Measurements from ENCODE around the gene CCNYL1.
A peak's percentile ranks its signal among the peaks of the same experiment; 100 is the strongest.
"Not testable (repeated sequence)": the region's sequence is repeated elsewhere in the genome, so short reads cannot be mapped to it uniquely, and the experiment has no call there.

The CCNYL1 gene

DNA sequence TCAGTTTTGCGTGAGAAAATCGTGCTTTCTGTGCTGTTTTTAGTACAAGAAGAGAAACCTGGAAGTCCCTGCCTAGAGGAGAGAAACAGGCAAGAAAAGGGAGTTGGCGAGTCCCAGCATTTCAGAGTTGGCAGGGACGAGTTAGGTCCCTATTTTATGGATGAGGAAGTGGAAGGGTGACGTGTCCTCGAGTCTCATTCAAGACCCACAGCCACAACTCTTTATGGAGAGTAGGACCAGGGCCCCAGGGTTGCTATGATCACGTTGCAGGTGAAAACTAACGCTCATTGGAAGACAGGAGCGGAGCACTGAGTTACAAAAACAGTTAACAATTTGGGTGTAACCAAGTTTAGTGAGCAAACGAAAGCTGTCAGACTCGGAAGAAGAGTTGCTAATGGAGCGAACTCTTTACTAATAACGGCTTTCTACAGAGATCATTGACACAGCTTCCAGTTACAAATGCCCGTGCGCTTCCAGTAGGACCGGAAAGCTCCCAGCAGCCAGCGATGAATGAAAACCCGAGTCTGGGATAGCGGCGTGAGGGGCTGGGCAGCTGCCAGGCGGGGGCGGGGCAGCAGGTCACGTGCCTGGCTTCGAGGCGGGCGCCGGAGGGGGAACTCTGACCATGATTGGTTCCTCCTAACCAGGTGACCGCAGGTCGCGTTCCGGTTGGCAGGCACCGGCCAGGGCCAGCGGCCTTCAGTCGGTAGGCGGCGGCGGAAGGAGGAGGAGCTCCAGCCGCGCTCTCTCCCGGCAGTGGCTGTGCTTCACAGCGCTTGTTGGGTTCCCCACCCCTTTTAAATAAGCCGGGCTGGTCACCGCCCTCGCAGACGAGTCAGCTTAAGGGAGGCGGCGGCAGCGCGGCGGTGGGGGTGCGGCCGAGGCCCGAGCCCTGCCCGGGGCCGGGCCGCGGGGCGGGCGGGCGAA lies at the start of gene CCNYL1:
CCNYL1 (plus strand) TSS at position 827 of the 927 bp plus-strand sequence. CDS start 257 bp downstream, outside the sequence.
- DNase-seq = peak; percentile 95

DNA sequence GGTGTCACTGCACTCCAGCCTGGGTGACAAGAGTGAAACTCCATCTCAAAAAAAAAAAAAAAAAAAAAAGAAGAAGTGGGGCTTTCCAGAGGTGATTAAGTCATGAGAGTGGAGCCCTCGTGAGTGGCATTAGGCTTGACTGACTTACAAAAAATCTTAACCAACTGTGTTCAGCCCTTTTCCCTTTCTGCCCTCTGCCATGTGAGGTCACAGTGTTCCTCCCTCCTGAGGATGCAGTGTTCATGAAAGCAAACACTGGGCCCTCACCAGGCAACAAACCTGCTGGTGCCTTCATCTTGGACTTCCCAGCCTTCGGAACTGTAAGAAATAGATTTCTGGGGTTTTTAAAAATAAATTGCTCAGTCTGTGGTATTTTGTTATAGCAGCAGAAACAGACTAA lies 49.2 kb upstream of the CCNYL1 start:
- DNase-seq = no peak

DNA sequence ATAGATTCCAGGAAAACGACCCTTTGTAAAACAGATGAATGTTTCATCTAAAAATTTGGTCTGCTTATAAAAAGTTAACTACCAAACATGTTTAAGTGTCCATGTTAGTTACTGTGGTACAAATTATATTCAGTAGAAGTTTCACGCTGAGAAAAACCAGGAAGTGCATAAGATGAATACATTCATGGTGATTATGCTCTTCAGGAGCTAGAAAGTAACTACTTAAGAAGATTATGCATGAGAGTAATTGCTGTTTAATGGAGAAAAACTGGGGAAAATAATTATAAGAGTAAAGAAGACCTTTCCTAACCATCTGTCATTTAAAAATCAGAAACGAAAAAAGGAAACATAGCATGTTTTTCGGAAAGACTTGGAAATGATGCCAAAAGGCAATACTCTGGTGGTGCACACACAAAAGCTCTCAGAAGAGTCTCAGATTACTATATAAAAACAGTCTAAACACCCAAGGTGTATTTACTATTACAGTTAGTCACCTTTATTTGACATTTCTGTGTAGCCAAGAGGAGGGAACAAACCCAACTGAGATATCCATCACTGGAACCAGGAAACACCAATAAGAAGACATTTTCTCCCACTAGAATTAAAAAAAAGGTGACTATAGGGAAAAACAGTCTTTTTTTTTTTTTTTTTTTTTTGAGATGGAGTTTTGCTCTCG lies 47.4 kb upstream of the CCNYL1 start:
- peak; percentile 17 for DNase-seq

DNA sequence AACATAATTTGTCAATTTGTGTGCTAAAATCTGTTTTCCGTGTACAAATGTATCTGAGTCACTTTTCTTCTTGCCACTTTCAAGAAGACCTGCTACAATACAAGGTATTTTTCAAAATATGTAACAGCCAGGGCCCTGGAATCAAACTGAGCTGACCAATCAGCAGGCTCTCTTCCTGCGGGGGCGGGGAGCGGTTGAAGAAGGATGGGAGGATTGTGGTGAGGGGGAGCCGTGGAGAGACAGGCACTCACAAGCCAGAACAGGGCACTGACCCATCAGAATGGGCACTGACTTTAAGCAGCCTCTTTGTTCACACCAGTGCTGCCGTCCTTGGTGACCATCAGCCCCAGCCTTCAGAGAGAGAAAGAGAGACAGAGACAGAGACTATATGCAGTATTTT lies 40.6 kb upstream of the CCNYL1 start:
- no peak for DNase-seq

DNA sequence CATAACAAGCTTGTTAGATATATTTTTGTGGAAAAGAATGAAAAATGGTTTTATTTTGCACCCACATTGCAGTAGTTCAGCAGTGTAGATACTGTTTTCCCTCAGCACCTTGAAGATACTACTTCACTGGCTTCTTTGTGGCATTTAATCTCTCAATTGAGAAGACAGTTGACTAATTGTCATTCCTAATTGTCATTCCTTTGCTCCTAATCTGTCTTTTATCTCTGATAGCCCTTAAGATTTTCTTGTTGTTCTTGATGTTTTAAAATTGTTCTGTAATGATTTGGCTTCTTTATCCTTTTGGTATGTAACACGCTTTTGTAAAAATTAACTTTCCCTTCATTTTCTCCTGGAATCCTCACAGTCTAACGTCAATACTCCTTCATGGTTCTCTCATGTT lies 38.0 kb upstream of the CCNYL1 start:
- DNase-seq = no peak

DNA sequence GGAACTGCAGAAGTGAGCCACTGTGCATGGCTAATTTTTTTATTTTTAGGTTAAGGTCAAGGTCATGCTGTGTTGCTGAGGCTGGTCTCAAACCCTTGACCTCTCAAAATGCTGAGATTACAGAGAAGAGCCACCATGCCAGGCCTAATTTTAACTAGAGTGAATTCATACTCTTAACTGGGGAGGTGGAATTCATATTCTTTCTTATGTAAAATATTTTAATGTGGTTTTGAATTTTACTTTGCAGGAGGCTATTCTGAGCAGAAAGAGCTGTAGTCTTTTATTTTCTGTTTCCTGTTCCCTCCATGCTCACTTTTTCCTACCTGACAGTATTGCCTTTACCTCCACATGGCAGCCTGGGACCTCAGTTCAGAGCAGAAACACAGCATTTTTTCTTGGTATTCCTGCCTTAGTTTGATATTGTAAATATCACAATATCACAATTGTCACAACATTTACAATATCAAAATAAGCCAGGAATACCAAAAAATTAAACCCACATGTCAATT lies 37.1 kb upstream of the CCNYL1 start:
- DNase-seq = no peak

DNA sequence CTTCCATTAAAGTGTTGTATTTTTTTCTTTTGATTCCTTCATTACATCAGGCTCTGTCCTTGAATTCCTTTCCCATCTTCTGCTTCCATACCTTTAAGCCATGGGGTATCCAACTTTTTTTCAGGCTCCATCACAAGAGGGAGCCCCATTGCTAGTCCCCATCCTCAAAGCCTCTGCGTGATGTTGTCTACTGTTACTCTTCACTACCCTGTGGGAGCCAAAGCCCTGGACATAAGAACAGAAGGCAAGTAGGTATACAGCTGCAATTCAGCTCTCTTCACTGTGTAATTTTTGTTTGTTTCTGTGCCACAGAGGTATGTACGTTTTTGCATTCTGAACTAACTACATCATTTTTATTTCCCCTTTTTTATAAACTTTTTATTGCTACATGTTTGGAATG lies 36.6 kb upstream of the CCNYL1 start:
- no peak for DNase-seq

DNA sequence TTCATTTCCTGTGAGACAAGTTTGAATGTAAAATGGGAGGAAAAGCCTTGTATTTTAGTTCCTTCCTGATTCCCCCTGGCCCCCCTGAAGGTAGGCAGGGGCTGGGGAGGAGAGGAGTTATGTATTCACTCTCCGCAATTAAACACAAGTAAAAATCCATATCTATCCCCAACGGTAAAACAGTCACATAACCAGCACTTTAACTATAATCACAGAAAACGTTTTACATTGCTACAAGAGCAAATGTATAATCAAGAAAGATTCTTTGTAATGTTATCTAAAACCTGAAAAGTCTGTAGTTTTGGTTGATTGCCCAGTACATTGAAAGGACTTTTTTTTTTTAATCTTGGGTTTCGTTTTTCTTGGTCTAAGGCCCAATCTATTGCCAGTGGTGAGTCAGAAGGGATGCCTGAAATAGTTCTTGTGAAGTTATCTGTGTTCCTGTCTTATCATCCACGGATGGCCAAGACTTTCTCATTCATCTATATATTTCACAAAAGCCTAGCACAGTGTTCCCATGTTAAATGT lies 34.5 kb upstream of the CCNYL1 start:
- no peak for DNase-seq

DNA sequence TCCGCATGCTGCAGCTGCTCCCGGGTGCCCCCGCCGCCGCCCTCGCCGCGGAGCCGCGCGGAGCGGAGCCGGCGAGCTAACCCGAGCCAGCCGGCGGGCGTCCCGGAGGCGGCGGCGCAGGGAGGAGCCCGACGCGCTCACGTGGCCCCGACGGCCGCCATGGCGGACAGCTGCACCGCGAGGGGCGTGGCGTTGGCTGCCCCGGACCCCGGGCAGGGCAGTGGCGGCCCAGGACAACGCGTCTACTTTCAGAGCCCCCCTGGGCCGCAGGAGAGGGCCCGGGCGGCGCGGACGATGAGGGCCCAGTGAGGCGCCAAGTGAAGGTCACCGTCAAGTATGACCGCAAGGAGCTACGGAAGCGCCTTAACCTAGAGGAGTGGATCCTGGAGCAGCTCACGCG lies 30.0 kb upstream of the CCNYL1 start:
- DNase-seq = no peak

DNA sequence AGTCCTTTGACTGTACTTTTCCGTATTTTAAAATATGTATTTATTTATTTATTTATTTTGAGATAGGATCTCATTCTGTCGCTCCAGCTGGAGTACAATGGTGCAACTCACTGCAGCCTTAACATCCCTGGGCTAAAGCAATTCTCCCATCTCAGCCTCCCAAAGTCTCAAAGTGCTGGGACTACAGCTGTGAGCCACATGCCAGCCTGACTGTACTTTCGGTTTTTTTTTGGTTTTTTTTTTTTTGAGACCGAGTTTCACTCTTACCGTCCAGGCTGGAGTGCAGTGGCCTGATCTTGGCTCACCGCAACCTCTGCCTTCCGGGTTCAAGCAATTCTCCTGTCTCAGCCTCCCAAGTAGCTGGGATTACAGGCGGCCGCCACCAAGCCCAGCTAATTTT lies 28.9 kb upstream of the CCNYL1 start:
- no peak for DNase-seq

DNA sequence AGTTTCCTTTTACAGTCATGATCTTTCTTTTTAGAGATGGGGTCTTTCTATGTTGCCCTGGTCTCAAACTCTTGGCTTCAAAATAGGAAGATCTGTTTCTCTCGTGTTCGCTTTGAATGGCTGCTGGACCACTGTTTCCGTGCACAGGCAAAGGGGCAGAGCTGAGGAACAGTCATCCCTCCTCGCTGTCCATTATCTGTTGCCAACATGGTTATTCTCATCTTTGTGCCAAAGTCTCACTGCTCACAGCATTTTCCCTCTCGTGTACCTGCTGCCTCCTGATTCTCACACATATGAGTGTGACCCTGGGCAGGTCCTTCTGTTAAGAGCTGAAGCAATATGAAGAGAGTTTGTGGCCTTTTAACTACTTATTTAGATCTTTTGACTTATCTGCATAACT lies 28.0 kb upstream of the CCNYL1 start:
- DNase-seq = no peak

DNA sequence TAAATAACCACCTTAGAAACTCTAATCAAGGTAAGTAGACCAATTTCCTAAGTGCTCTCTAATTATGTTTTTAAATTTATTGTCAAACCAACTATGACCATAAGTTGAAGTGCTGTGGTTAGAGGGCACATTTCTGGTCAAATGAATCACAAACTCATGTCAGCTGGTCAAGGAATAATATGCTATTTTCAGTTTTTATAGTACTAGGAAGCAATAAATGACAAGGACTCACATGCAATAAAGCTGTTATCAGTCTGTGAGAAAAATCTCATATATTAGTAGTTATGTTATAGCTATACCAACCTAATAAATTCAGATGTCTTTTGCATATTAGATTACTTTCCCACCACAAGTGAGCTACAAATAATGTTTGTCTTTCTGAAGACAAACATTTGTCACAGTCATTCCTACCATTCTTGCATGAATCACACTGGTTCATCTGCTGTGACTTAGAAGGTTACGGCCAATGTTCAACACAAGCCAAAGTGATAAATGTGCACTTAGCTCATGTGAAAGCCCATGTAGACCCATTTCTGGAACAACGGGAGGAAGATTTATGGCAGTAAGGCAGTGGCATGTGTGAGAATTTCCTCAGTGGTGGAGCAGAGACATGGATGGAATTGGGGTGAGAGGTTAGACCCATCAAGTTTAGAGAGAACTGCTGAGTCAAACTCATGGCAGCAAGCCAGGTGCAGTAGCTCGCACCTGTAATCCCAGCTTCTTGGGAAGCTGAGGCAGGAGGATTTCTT lies 27.4 kb upstream of the CCNYL1 start:
- DNase-seq = no peak

DNA sequence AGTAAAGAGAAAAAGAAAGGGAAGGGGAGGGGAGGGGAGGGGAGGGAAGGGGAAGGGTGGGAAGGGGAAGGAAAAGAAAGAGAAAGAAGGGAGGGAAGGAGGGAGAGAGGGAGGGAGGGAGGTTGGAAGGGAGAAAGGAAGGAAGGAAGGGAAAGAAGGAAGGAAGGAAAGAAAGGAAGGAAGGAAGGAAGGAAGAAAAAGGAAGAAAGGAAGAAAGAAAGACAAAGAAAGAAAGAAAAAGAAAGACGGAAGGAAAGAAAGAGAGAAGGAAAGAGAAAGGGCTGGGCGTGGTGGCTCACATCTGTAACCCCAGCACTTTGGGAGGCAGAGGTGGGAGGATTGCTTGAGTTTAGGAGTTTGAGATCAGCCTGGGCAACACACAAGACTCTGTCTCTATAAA lies 24.6 kb upstream of the CCNYL1 start:
- DNase-seq = no peak

DNA sequence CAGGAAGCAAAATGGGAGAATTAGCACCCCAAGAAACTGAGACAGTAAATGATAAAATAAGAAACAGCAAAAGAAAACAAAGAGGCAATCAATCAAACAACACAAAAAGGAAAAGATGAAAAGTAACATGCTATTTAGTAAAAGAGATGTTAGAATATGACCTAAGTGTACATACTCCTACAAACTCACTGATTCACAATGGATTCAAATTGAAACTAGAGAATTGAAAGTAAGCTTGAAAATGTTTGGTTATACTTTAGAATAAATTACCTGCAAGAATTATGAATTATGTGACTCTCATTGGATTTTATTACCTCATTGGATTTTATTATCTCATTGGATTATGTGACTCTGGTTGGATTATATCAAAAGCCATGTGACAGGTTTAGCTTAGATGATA lies 22.8 kb upstream of the CCNYL1 start:
- DNase-seq = no peak

DNA sequence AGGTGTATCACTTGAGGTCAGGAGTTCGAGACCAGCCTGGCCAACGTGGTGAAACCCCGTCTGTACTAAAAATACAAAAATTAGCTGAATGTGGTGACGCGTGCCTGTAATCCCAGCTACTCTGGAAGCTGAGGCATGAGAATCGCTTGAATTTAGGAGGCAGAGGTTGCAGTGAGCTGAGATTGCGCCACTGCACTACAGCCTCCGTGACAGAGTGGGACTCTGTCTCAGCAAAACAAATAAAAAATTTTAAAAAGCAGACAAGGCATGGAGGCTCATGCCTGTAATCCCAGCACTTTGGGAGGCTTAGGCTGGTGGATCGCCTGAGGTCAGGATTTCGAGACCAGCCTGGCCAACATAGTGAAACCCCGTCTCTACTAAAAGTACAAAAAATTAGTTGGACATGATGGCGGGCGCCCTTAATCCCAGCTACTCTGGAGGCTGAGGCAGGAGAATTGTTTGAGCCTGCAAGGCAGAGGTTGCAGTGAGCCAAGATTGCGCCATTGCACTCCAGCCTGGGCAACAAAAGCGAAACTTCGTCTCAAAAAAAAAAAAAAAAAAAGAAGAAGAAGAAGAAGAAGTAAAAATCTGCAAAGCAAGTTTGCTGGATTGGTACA lies 20.5 kb upstream of the CCNYL1 start:
- DNase-seq = not testable (repeated sequence)

DNA sequence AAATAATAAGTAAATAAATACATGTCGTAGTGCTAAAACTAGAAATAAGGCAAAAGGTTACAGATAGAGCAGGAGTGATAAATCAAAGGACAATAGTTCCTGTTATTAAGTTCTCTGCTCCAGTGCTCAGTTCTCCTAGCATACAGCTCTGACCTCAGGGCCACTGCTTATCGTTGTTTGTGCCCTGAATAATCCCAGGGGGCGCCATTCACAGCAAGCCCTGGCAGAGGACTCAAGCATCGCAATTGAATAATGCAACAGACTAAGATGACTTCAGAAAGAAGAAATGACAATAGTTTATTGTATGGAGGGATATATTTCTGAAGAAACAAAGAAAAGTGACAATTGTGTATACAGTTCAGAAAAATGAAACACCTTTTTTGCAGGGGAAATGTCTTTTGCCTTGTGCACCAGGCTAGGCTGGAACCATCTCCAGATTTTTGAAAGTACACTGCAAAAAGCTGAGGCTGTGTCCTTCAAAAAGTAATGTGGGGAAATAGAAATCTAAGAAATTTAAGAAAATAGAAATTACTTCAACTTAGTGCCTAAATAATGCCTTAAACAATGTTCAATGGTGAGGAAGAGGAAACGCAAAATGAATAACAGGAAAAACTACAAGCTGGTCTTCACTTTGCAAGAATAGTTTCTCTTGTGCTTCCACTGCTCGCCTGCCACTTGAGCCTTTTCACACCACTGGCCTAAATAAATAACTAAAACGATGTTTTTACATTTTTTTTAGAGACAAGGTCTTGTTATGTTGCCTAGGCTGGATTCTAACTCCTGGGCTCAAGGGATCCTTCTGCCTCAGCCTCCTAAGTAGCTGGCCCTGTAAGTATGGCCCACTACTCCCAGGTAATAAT lies 19.0 kb upstream of the CCNYL1 start:
- DNase-seq = no peak

DNA sequence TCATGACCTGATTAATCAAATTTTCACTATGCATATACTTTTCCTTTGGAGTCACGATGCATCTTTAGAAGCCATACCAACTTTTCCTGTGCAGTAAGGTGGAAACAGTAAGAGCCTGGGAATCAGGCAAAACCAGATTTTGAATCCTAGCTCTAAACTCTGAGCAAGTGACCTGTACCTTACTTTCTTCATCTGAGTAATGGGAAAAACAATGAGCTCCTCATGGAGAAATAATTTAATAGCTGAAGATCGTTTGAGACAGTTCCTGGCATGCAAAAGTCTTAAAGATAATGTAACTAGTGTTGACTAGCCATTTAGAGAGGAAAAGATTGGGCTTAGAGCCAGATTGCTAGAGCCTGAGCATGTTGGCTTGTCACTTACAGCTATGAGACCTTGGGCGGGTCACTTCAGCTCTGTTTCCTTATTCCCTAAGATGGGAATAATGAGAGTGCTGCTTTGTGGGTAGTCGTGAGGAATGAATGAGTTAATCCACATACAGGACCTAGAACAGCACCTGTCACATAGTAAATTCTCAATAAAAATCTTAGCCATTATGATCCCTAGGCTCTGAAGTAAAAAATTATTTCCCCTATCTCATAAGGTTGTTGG lies 17.7 kb upstream of the CCNYL1 start:
- DNase-seq = no peak

DNA sequence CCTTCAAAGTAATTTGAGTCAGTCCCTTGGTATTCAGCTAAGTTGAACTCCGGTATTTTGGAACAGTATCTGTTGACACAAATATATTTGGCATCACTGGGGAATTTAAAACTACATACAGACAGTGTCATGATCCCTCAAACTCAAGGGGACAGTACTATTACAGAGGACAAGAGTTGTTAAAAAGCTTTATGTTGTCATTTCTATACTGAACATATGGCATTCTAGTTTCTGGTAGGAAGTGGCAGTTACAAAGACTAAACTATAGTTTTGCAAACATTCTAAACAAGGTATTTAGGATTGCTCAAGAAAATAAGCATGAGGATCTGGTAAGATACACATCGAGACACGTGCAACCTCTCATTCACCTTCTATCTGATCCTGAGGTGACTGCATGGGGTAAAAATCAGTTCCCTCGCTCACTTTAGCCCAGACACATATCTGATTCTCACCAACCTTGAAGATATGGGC lies 16.6 kb upstream of the CCNYL1 start:
- no peak for DNase-seq

DNA sequence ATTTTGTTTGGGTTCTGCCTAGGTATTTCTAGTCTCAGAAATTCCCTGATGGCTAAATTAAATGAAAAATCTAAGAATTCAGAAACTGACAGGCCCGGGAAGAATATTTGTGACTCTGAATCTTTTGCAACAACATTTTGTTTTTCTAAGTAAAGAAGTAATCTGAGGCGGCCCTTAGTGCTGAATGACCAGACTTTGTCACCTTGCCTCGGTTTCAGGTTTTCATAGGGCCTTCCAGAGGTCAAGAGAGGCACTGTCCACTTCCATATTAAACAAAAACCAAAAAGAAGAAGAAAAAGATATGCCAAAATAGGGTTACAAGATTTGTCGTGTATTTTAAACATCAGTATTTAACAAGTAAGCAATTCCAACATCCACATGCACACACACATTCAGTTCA lies 16.1 kb upstream of the CCNYL1 start:
- DNase-seq = no peak

DNA sequence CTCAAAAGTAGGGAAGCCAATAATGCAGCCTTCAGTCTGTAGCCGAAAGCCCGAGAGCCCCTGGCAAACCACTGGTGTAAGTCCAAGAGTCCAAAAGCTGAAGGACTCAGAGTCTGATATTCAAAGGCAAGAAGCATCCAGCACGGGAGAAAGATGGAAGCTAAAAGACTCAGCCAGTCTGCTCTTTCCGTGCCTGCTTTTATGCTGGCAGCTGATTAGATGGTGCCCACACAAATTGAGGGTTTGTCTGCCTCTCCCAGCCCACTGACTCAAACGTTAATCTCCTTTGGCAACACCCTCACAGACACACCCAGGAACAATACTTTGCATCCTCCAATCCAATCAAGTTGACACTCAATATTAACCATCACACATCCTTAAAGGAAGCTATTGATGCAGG lies 14.5 kb upstream of the CCNYL1 start:
- DNase-seq = not testable (repeated sequence)

DNA sequence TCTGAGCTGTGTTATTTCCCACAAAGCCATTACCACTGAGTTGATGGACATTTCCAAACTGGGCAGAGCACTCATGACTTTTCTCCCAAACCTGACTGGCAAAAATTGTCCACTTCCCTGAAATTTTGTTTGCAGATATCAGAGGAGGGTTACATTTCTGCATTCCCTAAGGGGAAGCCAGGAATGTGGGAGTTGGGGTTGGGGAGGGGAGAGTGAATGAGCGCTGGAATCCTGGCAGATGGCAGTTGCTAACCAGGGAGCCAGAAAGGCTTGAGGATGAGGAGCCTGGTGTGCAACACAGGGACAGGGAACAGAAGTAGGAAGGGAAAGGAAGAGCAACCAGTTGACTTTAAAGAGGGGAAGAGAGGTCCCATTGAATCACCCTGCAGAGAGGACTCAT lies 14.0 kb upstream of the CCNYL1 start:
- DNase-seq = no peak
